Left renal pelvis (tissue), 4 donors: ENCODE measurements around the gene ABCD3. TPM values are rescaled to one million over a fixed set of nuclear protein-coding genes. Genes with fewer than 3 reads are reported as not detected.
"Not testable (repeated sequence)": the region's sequence is repeated elsewhere in the genome, so short reads cannot be mapped to it uniquely, and the experiment has no call there.

Experiments
- DNase-seq, 4 donors: peaks; one replicate each; pipeline ENCODE4 v3.0.0-alpha.2; 2013; ENCODE audit warnings: low read depth in 4 of 4, low spot score in 3 of 4
- polyA plus RNA-seq, 4 donors: library from polyadenylated mRNA; unstranded; fragments of 120-200 nt; gene quantifications; one replicate each; pipeline ENCODE4 v1.2.1, GENCODE V29; 2013; ENCODE audit not compliant: insufficient read length in 4 of 4

ABCD3 gene
- polyA plus RNA-seq, 4 donors, result 33.7 to 74.1 (median 72.4) TPM

- no peak for DNase-seq
Observed at GRCh38 chr1:94543893-94544635, 125.9 kb downstream of the ABCD3 start.

DNA sequence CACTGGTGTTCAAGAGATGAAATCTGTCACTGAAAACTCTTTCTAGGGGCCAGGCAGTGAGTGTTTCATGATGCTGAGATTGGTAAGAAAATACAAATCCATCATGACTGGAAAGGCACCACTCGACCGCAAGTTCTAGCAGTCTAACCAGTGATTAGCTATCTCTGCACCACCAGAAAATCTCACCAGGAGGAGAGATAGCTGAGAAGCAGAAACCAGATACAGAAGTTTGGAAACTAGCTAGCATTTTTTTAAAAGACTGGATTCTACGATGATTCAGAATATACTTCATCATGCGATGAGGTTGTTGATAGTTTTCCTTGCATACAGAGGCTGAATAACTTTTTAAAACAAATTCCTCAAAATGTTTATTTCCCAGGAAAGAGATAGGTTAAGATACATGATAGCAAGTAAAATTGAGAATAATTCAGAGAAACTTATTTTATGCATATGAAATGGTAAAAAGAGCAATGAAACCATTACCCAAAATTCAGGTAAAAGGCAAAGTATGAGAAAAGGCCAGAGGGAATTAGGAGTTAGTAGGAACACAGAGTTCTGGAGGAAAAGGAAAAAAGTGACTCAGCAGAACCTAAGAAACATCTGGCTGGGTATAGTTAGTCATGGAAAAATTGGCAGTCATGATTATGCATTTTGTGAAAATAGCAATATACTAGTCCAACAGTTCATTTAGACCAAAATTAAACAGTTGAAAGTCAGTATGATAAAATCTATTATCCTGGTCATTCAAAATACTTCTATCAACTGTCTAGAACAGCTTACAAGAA lies 126.7 kb downstream of the ABCD3 start:
- no peak for DNase-seq

DNA sequence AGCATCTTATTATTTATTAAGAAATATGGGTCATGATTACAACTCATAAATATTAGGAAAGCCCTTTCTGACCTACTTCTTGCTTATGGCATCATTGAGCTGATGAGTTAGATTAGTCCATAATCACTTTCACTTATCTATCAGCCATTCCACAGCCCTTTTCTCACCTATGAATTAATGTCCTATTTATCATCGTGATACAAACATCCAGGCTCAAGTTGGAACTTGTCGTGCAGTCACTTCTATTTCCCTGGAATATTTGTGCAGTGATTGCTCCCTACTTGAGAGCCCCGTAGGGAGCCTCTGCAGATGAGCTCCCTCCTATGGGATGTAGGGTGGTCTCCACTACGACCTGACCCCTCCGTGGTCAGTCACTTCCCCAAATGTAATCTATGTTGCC lies 131.5 kb downstream of the ABCD3 start:
- no peak for DNase-seq

DNA sequence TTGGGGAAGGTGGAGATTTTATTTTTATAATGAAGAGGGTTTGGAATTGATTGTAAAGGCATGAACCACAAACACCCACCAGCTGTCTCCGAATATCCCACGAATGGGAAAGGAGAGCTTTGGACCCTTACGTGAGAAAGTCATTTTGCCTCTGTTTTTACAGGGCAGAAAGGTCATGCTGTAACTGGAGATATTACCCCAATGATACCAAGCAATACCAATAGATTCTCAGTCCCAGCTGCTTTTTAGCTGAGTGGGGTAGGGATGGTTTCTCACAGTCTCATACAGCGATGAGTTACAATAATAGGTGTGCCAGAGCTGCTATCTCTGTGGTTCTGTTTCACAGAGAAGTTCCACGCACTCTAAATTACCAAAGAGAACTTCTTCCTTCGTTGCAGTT lies 132.2 kb downstream of the ABCD3 start:
- no peak for DNase-seq

DNA sequence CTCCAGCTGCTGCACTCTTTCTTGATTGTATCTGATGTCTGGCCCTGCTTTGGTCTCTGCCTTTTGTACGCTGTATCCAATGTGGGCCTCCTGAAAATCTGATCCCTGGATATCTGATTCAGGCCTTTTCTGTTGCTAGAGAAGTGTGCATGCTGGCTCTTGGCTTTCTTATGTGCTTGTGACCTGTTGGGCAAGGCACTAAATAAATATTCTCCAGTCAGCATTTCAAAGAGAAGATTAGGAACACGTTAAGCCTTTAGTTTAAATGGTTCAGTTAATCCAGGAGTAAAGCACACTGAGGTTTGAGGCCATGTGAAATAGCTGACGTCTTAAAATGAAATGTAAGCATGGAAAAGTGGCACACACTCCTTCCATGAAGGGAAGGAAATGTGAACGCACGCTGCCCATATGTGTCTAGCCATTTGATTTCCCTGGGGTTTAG lies 132.6 kb downstream of the ABCD3 start:
- no peak for DNase-seq

GRCh38 chr1:94551449-94551848 lies 133.3 kb downstream of the ABCD3 start:
- DNase-seq, result no peak

DNA sequence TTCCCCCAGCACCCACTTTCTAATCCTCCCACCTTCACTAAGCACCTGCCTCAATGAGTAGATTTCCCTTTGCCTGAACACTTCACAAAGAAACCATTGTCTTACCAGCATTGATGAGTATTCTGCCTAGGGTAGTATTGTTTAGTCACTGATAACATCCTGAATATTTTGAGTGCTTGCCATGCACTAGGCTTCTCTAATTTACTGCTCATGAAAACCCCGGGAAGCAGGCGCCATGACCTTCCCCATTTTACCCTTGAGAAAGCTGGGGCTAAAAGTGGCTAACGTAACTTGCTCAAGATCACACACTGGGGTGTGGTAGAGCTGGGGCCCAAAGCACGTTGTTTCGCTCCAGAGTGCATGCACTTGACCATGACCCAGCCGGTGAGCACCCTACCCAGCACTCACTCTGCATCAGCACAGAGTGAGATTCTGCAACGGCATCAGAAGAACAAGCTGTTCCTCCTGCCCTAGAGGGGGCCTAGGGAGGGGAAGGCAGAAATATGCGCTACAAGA lies 133.9 kb downstream of the ABCD3 start:
- no peak for DNase-seq

DNA sequence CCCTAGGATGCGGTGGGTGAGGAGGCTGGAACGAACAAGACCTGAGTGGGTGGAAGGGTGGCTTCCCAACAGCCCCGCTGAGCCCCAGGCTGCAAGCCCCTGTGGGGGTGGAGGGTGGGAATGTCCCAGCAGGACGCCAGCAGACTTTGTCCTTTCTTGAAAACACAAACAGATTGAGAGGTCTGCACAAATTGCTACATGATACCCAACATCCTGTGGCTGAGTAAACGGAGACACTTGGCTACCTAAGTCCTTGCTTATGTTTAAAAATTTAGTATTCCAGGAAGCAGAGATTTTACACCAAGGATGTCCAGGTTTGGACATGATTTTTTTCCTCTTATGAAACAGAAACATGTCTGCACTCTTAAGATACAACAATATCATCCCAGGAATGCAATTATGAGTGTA lies 135.1 kb downstream of the ABCD3 start:
- no peak for DNase-seq

DNA sequence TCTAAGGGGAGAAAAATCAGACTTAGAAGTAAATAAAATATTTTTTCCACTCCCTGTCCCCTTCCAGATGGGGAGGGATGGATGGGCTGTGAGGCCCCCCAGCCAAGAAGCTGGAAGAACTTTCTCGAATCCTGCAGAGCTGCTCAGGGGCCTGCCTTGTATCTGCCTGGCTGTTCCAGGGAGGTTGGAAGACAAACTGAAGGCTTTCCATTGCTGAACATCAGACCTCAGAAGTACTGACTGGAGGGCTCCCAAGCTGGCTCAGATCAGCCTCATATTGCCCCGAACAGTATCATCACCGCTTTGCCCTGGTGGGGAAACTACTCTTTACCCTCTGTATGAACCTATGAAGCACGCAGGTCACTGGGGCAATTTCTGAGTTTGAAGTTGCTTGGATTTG lies 135.7 kb downstream of the ABCD3 start:
- DNase-seq, result no peak

- no peak for DNase-seq
Observed at GRCh38 chr1:94554580-94554979, 136.4 kb downstream of the ABCD3 start.

- DNase-seq, result no peak
Observed at GRCh38 chr1:94555091-94555490, 136.9 kb downstream of the ABCD3 start.

DNA sequence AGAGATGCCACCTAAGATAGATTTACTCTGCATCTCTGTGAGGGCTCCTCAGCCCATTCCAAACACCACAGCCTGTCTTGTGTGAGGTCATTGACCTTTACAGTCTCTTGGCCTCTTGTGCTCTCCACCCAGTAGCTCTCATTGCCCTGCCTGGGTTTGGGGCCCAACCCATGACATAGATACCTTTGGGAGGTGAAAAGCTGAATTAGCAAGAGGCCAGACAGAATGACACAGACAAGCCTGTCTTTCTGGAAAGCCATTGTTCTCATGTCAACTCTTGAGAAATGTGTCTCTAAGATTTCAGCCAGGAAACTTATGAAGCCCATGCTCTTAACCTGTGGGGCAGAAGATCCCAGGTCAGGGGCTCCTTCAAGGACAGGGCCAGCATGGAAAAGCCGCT lies 141.7 kb downstream of the ABCD3 start:
- DNase-seq, result no peak

GRCh38 chr1:94560333-94560732 lies 142.1 kb downstream of the ABCD3 start:
- DNase-seq, result no peak

DNA sequence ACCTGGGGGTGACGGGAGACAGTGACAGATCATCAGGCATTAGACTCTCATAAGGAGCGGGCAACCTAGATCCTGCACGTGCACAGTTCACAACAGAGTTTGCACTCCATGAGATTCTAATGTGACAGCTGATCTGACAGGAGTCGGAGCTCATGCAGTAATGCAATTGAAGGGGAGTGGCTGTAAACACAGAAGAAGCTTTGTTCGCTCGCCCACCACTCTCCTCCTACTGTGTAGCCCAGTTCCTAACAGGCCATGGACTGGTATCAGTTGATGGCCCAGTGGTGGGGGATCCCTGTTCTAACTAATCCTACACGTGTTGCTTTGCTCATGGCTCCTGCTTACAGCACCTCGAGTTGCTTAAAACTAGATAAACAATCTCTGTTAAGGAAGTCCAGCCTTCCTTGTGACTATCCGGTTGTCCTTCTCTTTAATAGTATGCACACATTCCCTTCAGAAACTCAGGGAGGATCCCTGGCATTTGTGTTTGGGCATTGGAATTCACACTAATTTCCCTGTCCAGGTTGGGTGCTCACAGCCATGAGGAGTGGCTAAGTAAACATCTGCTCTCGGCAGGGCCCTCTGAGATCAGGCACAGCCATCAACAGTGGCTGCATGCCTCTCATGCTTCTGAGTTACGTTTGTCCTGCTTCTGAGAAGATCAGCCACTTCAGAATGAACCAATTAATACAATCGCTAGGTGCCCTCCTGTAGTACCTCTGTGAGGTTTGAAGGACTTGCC lies 144.5 kb downstream of the ABCD3 start:
- no peak for DNase-seq

GRCh38 chr1:94565901-94566300 lies 147.7 kb downstream of the ABCD3 start:
- DNase-seq, result no peak

GRCh38 chr1:94566436-94566835 lies 148.2 kb downstream of the ABCD3 start:
- DNase-seq, result not testable (repeated sequence)

- DNase-seq, result not testable (repeated sequence)
Observed at GRCh38 chr1:94567975-94568607, 149.9 kb downstream of the ABCD3 start.
